ENCODE results near the gene B3GALT6.
A peak's percentile ranks its signal among the peaks of the same experiment; 100 is the strongest.

Gene B3GALT6

DNA sequence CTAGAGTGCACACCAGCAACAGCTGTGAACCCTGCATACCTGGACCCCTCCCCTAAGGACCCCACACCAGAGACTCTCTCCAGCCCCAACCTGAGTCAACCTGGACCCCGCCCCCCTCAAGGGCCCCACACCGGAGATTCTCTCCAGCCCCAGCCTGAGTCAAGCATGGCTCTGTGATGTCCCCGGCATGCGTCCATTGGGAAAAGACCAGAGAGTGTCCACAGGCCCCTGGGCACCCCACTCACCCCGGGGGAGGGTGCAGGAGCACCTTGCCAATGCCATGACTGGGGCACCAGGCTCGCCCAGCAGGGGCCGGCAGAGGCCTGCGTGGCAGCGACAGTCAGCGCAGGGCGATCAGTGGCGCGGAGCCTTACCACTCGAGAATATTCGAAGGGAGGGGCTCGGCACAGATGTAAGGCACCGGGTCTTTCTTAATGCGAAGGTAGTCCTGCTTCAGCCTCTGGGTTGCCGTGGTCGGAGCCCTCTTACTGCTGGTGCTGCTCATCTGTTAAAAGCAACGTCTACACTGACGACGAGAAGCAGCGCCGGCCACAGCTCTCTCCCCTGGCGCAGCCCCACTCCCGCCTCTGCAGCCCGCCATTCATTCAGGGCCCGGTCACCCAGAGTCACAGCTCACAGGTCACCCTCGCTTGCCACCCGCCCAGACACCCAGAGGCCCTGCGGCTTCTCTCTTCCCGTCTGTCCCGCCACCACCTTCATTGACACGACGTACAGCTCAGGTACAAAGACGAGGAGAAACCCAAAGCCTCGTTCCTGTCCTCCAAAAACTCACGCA is 35.6 kb downstream of the B3GALT6 start:
- DNase-seq = no peak

DNA sequence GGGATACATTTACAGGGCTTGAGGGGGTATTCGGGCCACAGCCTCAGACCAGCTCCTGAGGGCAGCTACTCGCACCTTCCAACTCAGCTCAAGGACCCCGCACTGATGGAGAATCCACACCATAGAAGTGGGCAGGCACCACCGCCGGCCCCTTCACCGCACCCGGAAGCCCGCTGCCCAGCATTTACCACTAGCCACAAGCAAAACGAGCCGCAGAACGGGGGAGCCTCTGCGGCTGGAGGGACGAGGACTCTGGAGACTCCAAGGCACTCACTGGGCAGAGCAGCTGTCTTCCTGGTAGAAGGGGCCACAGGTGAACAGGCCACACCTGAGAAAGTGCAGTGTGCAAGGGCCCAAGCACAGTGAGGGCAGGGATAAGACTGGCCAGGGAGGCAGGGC is 36.2 kb downstream of the B3GALT6 start:
- no peak for DNase-seq

DNA sequence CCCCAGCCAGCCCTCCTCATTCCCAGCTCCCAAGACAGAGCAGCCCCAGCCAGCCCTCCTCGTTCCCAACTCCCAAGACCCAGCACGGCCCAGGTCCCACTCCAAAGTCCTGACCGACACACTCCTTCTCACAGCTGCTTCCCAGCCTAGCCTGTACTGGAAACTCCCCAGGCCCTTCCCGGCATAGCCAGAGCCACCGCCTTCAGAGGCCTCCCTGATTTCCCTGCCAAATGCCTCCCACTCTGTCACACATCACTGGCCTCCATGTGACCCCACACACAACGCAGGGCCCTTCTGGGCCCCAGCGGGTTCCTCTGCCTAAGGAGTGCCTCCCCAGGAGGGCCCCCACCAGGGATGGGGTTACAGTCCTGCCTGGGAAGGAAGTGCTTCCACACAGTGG is 38.8 kb downstream of the B3GALT6 start:
- no peak for DNase-seq

DNA sequence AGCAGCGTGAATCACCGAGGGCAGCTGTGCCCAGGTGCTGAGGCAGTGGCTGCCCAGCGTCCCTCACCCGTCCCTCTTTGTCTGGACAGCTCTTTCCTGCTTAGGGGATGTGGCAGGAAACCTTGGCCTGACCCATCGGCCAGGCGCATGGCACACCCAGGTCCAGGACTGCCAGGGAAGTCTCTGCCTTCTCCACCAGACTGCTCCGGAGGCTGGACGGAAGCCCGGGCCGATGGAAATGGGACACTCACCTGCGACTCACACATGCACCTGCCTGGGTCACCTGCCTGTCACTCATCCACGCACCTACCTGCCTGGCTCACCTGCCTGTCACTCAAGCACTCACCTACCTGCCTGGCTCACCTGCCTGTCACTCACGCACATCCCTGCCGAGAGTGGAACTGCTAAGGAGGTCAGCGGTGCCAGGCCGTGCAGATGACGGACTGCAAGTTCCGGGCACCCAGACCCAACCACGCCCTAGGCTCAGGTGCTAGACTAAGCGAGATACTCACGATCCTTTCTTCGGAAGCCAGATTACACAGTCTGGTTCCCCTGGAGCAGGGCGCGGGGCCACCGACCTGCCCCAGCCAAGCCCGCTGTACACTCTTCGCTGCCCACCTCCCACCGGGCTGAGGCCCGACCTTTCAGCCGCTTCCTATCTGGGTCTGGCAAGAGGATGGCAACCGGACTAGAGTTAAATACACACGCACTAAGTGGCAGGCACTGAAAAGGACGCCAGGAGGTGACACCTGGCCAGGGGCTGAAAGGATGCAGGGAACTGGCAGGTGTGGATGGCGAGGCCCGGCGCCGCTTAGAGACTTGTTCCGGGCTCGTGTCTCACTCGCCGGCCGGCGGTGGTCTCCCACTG is 40.5 kb downstream of the B3GALT6 start:
- no peak for DNase-seq

DNA sequence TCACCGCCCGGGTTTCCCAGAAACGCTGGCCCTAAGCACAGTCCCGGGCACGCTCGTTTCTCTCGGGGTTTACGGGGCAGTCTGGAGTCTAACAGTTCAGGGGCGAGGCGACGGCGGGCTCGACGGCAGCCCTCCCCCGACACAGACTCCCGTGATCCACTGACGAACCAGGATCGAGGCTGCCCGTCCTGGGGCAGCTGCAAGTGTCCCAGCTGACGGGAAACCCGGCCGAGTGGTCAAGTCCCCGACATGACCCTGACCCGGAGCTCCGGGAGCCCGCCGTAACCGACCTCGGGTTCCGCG is 41.1 kb downstream of the B3GALT6 start:
- no peak for DNase-seq

DNA sequence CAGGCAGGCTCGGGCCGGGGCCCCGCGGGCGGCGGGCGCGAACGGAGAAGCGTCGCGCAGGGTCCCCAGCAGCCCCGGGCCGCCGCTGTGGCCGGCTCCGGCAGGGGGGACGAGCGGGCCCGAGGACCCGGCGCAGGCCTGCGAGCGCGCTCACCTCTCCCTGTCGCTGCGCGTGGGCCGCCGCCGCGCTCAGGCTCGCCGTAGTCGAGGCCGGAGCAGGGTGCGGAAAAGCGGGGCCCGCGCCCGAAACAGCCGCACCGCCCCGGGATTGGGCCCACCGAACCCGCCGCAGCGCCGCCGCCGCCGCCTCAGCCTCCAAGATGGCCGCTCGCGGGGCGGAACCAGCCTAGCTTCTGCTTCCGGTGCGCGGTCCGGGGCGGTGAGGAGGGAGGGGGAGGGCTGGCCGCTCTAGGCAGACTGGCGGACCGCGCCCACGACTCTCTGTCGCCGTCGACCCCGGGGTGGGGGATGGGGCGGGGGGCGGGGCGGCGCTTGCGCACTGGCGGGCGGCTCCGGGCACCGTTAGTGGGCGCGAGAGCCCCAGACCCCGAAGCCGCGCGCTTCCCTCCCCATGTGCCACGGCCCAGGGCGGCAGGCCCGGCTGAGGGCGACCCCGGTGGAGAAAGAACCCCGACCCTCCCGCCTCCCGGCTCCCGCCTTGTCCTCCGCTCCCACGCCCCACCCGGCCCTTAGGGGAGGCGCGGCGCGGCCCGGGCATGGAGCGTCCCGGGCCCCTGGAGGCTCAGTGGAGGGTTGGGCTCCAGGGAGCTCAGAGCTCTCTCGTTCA is 41.7 kb downstream of the B3GALT6 start, which contains the start of gene UBE2J2:
Gene UBE2J2 (minus strand): TSS at position 343 of the 787 bp plus-strand sequence. CDS start 5,862 bp downstream, outside the sequence.
- DNase-seq = peak; percentile 93

DNA sequence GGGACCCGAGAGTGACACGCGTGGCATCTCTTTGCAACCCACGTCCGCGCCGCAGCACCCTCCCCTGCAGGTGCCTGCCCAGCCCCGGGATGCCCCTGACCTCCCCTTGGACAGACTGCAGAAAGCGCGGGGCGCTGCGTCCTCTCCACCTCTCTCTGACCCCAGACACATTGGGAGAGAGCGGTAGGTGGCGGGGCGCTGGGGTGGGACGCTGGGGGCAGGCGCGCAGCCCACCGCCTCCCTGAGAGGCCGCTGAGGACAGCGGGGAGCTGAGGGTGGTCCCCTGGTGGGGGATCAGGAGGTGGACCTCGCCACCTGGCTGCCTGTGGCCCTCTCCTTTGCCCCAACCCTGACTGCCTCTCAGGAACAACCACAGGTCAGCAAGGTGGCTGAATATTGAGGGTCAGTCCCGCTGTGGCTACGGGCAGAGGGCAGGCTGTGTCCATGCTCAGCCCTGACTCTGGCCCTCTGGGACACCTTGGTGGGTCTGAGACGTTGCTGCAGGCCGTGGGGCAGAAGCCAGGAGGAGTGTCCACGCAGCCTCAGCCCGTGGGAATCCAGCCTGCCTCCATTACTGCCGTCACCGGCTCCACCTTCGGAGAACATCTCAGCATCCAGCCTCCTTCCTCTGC is 42.4 kb downstream of the B3GALT6 start:
- no peak for DNase-seq

DNA sequence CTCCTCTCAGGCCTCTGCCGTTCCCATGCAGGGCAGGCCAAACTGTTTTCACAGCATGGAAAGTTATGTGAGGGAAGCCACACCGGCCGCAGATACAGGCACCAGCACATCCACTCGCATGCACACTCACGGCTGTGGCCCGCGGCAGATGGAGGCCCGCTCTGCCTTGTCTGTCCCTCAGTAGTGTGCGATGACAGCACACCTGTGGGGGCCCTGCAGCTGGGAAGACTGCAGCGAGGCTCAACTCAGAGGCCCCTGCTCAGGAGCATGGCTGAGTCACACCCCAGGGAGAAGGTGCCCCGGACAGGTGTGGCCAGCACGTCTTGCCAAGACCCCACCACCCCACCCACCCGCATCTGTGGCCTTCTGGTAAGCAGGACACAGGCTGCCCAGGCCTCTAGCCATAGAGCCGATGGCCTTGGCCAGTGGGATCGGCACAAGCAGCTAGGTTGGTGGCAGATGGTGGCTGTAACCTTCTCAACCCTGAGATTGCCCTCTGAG is 42.9 kb downstream of the B3GALT6 start:
- DNase-seq = no peak

DNA sequence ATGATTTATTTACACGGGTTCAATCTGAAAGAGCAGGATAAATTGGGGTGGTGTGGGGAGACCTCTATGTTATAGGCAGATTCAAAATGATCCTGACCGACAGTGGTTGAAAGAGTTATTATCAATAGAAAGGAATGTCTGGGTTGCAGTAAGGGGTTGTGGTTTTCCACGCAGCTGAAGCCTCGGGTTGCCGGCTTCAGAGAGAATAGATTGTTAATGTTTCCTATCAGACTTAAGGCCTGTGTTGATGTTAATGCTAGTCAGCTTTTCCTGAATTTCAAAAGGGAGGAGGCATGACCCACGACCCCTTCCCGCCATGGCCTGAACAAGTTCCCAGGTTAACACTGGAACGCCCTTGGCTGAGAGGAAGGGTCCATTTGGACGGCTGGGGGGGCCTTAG is 43.8 kb downstream of the B3GALT6 start:
- no peak for DNase-seq

DNA sequence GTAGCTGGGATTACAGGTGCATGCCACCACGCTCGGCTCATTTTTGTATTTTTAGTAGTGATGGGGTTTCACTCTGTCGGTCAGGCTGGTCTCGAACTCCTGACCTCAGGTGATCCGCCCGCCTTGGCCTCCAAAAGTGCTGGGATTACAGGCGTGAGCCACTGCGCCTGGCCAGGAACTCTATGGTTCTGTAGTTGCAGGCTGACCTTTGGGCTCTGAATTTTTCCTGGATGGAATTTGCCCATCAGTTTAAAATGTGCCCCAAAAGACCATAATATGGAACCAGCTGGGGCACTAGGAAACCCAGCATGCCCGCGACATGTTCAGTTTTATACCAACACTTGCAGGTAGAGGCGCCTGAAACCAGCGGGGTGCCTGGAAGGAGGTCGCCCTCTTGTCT is 46.6 kb downstream of the B3GALT6 start:
- DNase-seq = no peak

DNA sequence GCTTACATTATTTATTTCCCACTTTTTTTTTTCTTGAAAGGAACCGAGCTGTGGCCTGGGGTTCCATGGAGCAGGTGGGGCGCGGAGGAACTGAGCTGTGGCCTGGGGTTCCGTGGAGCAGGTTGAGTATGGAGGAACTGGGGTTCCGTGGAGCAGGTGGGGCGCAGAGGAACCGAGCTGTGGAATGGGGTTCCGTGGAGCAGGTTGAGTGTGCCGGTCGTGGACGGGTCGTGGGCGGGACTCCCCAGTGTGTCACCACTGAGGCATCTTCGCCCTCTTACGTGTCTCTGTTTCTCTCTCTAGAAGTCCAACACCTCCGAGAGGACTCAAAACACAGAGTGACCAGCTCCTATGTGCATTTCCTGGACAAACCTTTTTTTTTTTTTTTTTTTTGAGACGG is 47.0 kb downstream of the B3GALT6 start:
- DNase-seq = no peak

DNA sequence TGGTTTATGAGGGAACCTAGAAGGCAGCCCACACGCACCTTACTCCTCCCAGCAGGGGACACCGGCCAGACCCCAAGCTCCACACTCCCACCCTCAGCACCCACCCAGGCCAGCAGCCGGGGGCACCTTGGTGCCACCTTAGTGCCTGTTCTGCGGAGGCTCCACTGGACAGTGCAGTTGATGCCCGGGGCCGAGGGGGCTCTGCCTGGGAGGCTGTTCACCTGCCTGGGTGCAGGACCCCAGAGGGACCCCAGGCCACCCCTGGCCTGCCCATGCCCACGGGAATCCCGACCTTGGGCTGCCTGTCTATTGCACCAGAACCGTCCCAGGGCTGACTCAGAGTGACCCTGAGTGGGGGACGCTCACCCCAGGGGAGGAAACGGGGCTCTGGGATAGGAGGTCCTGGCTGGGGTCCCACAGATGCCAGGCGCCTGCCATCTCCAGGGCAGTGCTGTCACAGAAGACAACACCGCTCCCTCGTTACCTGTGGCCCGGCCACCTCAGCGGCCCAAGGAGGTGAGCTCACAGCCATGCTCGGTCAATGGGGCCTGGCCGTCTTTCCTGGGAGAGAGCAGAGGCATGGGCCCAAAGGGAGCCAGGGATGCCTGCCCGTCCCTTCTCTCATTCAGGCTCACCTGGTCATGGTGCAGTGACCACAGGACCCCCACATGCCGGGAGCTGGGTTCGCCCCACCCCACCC is 48.9 kb downstream of the B3GALT6 start:
- no peak for DNase-seq

DNA sequence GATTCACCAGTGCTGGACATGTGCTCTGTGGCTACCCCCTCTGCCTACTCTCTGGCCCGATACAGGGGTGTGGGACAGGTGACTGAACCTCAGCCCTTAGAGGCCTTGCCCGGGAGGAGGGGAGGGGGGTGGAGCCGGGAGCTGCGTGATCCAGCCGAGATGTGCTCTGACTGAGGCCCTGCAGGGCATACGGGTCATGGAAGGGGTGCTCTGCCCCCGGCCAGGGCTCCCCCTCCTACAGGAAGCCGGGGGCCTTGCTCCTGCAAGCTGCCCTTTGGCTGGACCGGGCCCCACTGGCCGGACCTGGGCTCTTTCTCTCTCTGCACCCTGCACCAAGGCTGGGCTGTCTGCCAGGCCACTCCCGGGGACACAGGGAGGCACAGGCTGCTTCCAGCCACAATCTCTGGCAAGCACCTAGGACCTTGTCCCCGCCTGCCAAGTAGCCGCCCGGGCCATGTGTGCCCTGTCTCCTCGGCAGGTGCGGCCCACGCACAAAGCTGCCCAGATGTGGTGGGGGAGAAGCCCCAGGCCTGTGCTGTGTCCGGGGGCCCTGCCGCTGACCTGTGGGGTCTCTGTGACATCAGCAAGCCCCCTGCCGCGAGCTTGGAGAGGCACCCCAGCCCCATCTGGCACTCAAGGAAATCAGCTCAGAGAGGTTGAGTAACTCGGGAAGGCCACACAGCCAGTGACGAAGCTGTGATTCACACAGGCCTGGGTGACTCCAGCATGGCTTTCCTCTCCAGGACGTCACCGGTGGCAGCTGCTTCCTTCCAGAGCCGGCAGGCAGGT is 49.7 kb downstream of the B3GALT6 start:
- DNase-seq = no peak

DNA sequence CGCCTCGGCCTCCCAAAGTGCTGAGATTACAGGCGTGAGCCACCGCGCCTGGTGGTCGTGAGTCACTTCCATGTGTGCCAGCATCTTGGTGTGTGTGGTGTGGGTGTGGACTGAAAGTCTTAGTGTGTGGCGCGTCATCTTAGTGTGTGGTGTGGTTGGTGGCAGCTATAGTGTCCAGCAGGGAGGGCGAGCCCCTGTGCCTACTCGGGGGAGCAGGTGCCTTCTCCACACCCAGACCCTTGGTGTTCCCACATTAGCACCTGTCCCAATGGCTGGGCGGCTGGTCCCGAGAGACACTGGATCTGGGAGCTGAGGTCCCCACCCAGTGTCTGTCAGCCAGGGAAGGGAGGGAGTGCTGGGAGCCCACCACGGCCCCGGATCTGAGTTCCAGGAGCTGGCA is 51.0 kb downstream of the B3GALT6 start:
- no peak for DNase-seq

DNA sequence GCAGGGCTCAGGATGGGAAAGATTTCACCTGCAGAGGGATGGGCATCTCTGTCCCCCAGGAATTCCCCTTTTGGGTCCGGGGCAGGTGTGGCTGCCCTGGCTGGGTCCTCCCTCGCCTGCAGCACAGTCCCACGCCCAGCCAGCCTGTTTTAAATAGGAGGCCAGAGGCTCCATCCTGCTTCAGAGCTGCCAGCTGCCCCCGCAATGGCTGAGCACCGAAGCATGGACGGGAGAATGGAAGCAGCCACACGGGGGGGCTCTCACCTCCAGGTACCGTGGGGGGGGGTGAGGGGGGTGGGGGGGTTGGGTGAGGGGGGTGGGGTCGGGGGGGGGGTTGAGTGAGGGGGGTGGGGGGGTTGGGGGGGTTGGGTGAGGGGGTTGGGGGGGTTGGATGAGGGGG is 51.8 kb downstream of the B3GALT6 start:
- no peak for DNase-seq
